A549 (cell line): Measurements from ENCODE around the gene ASF1B. TPM values are rescaled to one million over a fixed set of nuclear protein-coding genes. Genes with fewer than 3 reads are reported as not detected.

Experiments used
- ATAC-seq, 2 experiments: fragments of 200-7000 bp in 1 of 2; fragments of >200 bp in 1 of 2; cut with Nextera tagmentation in 1 of 2; cut with Tn5 transposase in 1 of 2; 3 replicates each; pipeline versions ENCODE4 v1.8.0 to v1.9.1; 2018 to 2020; ENCODE audit warnings: mild to moderate bottlenecking in 1 of 2, moderate library complexity in 1 of 2
- CTCF ChIA-PET: fragments of 300-600 bp; sonication (Branson Sonifier 250); formaldehyde crosslinking; extraction: SDS; loops from one replicate; lab custom pipeline; 2021; ENCODE audit warnings: antibody characterized with exemption, inconsistent platforms; lab: Yijun Ruan, JAX
- POLR2A ChIA-PET: fragments of 350-600 bp; formaldehyde crosslinking; extraction: SDS; loops from one replicate; lab custom pipeline; 2021; ENCODE audit warnings: antibody characterized with exemption, inconsistent platforms; lab: Yijun Ruan, JAX
- DNase-seq, 2 experiments: peaks; one replicate each; pipeline versions ENCODE4 v3.0.0 to v3.0.0-alpha.2; 2011 to 2016; ENCODE audit warnings: low read depth in 1 of 2, low spot score in 1 of 2
- FAIRE-seq: peaks from 2 replicates; lab custom pipeline; 2011; peaks lifted over from hg19 to GRCh38; lab: Jason Lieb, UNC
- H3K27ac ChIP-seq, 2 experiments: fragments of >200 bp; sonication (Bioruptor Twin); formaldehyde crosslinking; 3 replicates each; pipeline ENCODE4 v1.5.1; 2016 to 2017
- H3K4me1 ChIP-seq: fragments of >200 bp; sonication (Bioruptor Twin); formaldehyde crosslinking; 3 replicates; pipeline ENCODE4 v1.6.1; 2016
- H3K4me2 ChIP-seq: fragments of >200 bp; sonication (Bioruptor Twin); formaldehyde crosslinking; 3 replicates; pipeline ENCODE4 v1.6.1; 2016
- H3K4me3 ChIP-seq: fragments of >200 bp; sonication (Bioruptor Twin); formaldehyde crosslinking; 3 replicates; pipeline ENCODE4 v1.5.1; 2016
- H3K9me3 ChIP-seq: fragments of >200 bp; sonication (Bioruptor Twin); formaldehyde crosslinking; 3 replicates; pipeline ENCODE4 v1.6.1; 2016
- BHLHE40 ChIP-seq: IDR thresholded peaks from 2 replicates; pipeline ENCODE4 v1.6.1; 2012; ENCODE audit warnings: low read depth, low read length, inconsistent platforms
- CBX2 ChIP-seq: fragments of 200-600 bp; sonication (generic); IDR thresholded peaks from 2 replicates; pipeline ENCODE4 v1.6.1; 2016; ENCODE audit warnings: low read depth, mild to moderate bottlenecking, borderline replicate concordance
- CBX8 ChIP-seq: fragments of 200-600 bp; sonication (generic); IDR thresholded peaks from 2 replicates; pipeline ENCODE4 v1.6.1; 2016
- CHD2 ChIP-seq: fragments of 150-350 bp; IDR thresholded peaks from 2 replicates; pipeline ENCODE4 v1.6.1; 2014; ENCODE audit warnings: low read length; ENCODE audit not compliant: partially characterized antibody
- CHD4 ChIP-seq: fragments of 200-600 bp; sonication (generic); IDR thresholded peaks from 2 replicates; pipeline ENCODE4 v1.6.1; 2016; ENCODE audit warnings: antibody characterized with exemption, mild to moderate bottlenecking, borderline replicate concordance
- ELK1 ChIP-seq: fragments of 150-350 bp; IDR thresholded peaks from 2 replicates; pipeline ENCODE4 v1.6.1; 2014; ENCODE audit warnings: low read depth, mild to moderate bottlenecking, low read length
- EP300 ChIP-seq, 2 experiments: fragments of >200 bp; sonication (Bioruptor Twin); formaldehyde crosslinking; IDR thresholded peaks; 2 replicates in 1 of 2; 3 replicates in 1 of 2; pipeline ENCODE4 v1.6.1; 2016 to 2017
- GATA3 ChIP-seq: IDR thresholded peaks from 2 replicates; pipeline ENCODE4 v1.6.1; 2012; ENCODE audit warnings: borderline replicate concordance
- HDAC2 ChIP-seq: fragments of 200-600 bp; sonication (generic); IDR thresholded peaks from 2 replicates; pipeline ENCODE4 v1.6.1; 2016
- HMGXB4 ChIP-seq: fragments of 250-450 bp; sonication (Bioruptor Pico); IDR thresholded peaks from 2 replicates; pipeline ENCODE4 v1.5.0; 2021; ENCODE audit warnings: mild to moderate bottlenecking, moderate library complexity, borderline replicate concordance
- HOXB13 ChIP-seq: fragments of 250-450 bp; sonication (Bioruptor Pico); IDR thresholded peaks from 2 replicates; pipeline ENCODE4 v1.5.0; 2020; ENCODE audit warnings: low read depth, mild to moderate bottlenecking, moderate library complexity
- JUN ChIP-seq, 2 experiments: fragments of >200 bp; sonication (Bioruptor Twin); formaldehyde crosslinking; IDR thresholded peaks; 2 replicates in 1 of 2; 3 replicates in 1 of 2; pipeline ENCODE4 v1.6.1; 2016 to 2017
- JUNB ChIP-seq: fragments of >200 bp; sonication (Bioruptor Twin); formaldehyde crosslinking; IDR thresholded peaks from 2 replicates; pipeline ENCODE4 v1.6.1; 2016
- MAZ ChIP-seq: fragments of 150-350 bp; IDR thresholded peaks from 2 replicates; pipeline ENCODE4 v1.6.1; 2014; ENCODE audit warnings: antibody characterized with exemption, low read depth, low read length, borderline replicate concordance
- MYC ChIP-seq: IDR thresholded peaks from 2 replicates; pipeline ENCODE4 v1.6.1; 2012; ENCODE audit warnings: mild to moderate bottlenecking, inconsistent platforms, low read length, improper control_type of control experiment, borderline replicate concordance
- RAD21 ChIP-seq, 2 experiments: fragments of >200 bp in 1 of 2; sonication (Bioruptor Twin) in 1 of 2; formaldehyde crosslinking in 1 of 2; IDR thresholded peaks in 1 of 2; conservative IDR thresholded peaks in 1 of 2; 2 replicates in 1 of 2; 3 replicates in 1 of 2; pipeline ENCODE4 v1.6.1; 2012 to 2018; ENCODE audit warnings: inconsistent platforms in 1 of 2
- RARB ChIP-seq: fragments of 250-450 bp; sonication (Bioruptor Pico); IDR thresholded peaks from 2 replicates; pipeline ENCODE4 v1.8.0; 2021; ENCODE audit warnings: mild to moderate bottlenecking, moderate library complexity
- RCOR1 ChIP-seq: fragments of 150-350 bp; IDR thresholded peaks from 2 replicates; pipeline ENCODE4 v1.6.1; 2014; ENCODE audit warnings: antibody characterized with exemption, low read length, low read depth
- RNF2 ChIP-seq: fragments of 200-600 bp; sonication (generic); IDR thresholded peaks from 2 replicates; pipeline ENCODE4 v1.6.1; 2016; ENCODE audit warnings: low read depth, mild to moderate bottlenecking, antibody characterized with exemption, moderate library complexity, borderline replicate concordance
- SMC3 ChIP-seq: fragments of >200 bp; sonication (Bioruptor Twin); formaldehyde crosslinking; IDR thresholded peaks from 3 replicates; pipeline ENCODE4 v1.6.1; 2018; ENCODE audit warnings: inconsistent platforms
- SREBF2 ChIP-seq: fragments of 450-650 bp; IDR thresholded peaks from 2 replicates; pipeline ENCODE4 v1.6.1; 2014; ENCODE audit warnings: mild to moderate bottlenecking, moderate library complexity
- TFCP2L1 ChIP-seq: fragments of 250-450 bp; sonication (Bioruptor Pico); IDR thresholded peaks from 2 replicates; pipeline ENCODE4 v1.5.0; 2021; ENCODE audit warnings: mild to moderate bottlenecking
- TP53 ChIP-seq: fragments of 250-450 bp; sonication (Bioruptor Pico); IDR thresholded peaks from 2 replicates; pipeline ENCODE4 v1.5.0; 2021; ENCODE audit warnings: mild to moderate bottlenecking, moderate library complexity
- ZSCAN20 ChIP-seq: fragments of 250-450 bp; sonication (Bioruptor Pico); IDR thresholded peaks from 2 replicates; pipeline ENCODE4 v1.8.0; 2022; ENCODE audit warnings: mild to moderate bottlenecking, moderate library complexity
- WGBS: methylation state at CpG from one replicate; pipeline ENCODE4 v1.1.6; 2017; ENCODE audit errors: missing lambda C conversion rate; 5-methylcytosine and 5-hydroxymethylcytosine counted together
- polyA plus RNA-seq, 4 experiments: library from polyadenylated mRNA; depleted of rRNA in 3 of 4; stranded (reverse); fragments of >200 nt; fragmentation: RNase III in 1 of 4; extraction: RNeasy Plus Mini Kit Qiagen cat#74134 plus additional on column Dnase treatment in 1 of 4; gene quantifications; 2 replicates in 3 of 4; 3 replicates in 1 of 4; pipeline ENCODE4 v1.2.3, GENCODE V29; 2011 to 2017

Gene ASF1B
- polyA plus RNA-seq, 2 of the 4 experiments (the other 2 are of a cell fraction), result 12.1 to 46.2 TPM

- no peak overlapping the region for H3K4me3 ChIP-seq
- CTCF ChIA-PET, result no interaction called here
- WGBS, result 96% methylated on average over 21 of the region's 38 CpGs
- DNase-seq (no peak), FAIRE-seq (no peak), ATAC-seq (no peak)
- no peak overlapping the region for H3K4me2 ChIP-seq
- H3K4me1 ChIP-seq, result no peaks in the 10 kb centered on the region
- H3K27ac ChIP-seq, result no peak overlapping the region
- POLR2A ChIA-PET, result no interaction called here
- no peak for TF ChIP-seq JUNB
- no peak for TF ChIP-seq RARB (CRISPR knock-in tag)
- TF ChIP-seq RCOR1, result no peak
- no peak for TF ChIP-seq TP53 (CRISPR knock-in tag)
- no peak for TF ChIP-seq HMGXB4 (CRISPR knock-in tag)
- TF ChIP-seq JUN (IDR thresholded peaks at IDR 0.05), result no peak
- no peak for TF ChIP-seq CBX2
- no peak for TF ChIP-seq CHD2
- TF ChIP-seq HDAC2, result no peak
- no peak for TF ChIP-seq MAZ
- TF ChIP-seq HOXB13 (CRISPR knock-in tag), result no peak
- no peak for TF ChIP-seq ELK1
- no peak for TF ChIP-seq ZSCAN20 (CRISPR knock-in tag)
- TF ChIP-seq MYC, result no peak
- H3K9me3 ChIP-seq, result no peaks in the 10 kb centered on the region
These were observed 26.5 kb upstream of the ASF1B start for GRCh38 chr19:14162871-14163297.

GRCh38 chr19:14161305-14161704 lies 24.9 kb upstream of the ASF1B start:
- DNase-seq, result no peak
- Histone ChIP-seq H3K4me2 (no peak overlapping the region), H3K9me3 (no peaks in the 10 kb centered on the region), H3K27ac (no peak overlapping the region)
- ATAC-seq, result no peak
- WGBS, result no CpG with 5 or more reads among the region's 19 CpGs
- TF ChIP-seq TP53 (CRISPR knock-in tag) (no peak), SREBF2 (no peak), MAZ (no peak), RNF2 (no peak), EP300 (IDR thresholded peaks at IDR 0.05) (no peak), BHLHE40 (no peak), CBX8 (no peak), RAD21 (conservative IDR thresholded peaks at IDR 0.05 in 1 of 2, IDR thresholded peaks at IDR 0.05 in 1 of 2) (no peak), HOXB13 (CRISPR knock-in tag) (no peak), SMC3 (no peak), CHD4 (no peak), JUN (IDR thresholded peaks at IDR 0.05) (no peak), TFCP2L1 (CRISPR knock-in tag) (no peak), GATA3 (no peak)
- TF ChIP-seq, all 56 proteins: peak for 0
- H3K4me1 ChIP-seq, result no peaks in the 10 kb centered on the region
- no peak for FAIRE-seq
- CTCF ChIA-PET, result interaction anchor here (0.7 to 4.2 kb wide), 6 partner anchors 13 to 187 kb away, joined by 3 to 17 read pairs (median 4); partner anchors contain the start of gene ASF1B
- no peak overlapping the region for H3K4me3 ChIP-seq
- POLR2A ChIA-PET, result no interaction called here
